Calu3 (cell line): Measurements from ENCODE around the gene CCBE1. TPM values are rescaled to one million over a fixed set of nuclear protein-coding genes. Genes with fewer than 3 reads are reported as not detected.

Experiments
- BruUV-seq: library from RNA; stranded (reverse); fragments of 400-500 nt; replicated peaks from 2 replicates; lab custom pipeline; 2021; lab: Mats Ljungman, UMichigan
- CTCF ChIA-PET: fragments of 300-600 bp; sonication (Branson Sonifier 250); formaldehyde crosslinking; loops from one replicate; lab custom pipeline; 2022; ENCODE audit warnings: antibody characterized with exemption; lab: Charles Lee
- DNase-seq: peaks from one replicate; pipeline ENCODE4 v3.0.0; 2022
- H3K27ac Mint-ChIP-seq: one replicate; pipeline ENCODE4 v1.8.0; 2022; ENCODE audit warnings: mixed read lengths; ENCODE audit not compliant: unreplicated experiment
- H3K27me3 Mint-ChIP-seq: one replicate; pipeline ENCODE4 v1.8.0; 2022; ENCODE audit warnings: mixed read lengths; ENCODE audit not compliant: unreplicated experiment
- H3K36me3 Mint-ChIP-seq: one replicate; pipeline ENCODE4 v1.8.0; 2022; ENCODE audit warnings: mild to moderate bottlenecking, moderate library complexity, mixed read lengths; ENCODE audit not compliant: insufficient read depth, unreplicated experiment
- H3K4me1 Mint-ChIP-seq: one replicate; pipeline ENCODE4 v1.8.0; 2022; ENCODE audit warnings: mild to moderate bottlenecking, low read depth, mixed read lengths; ENCODE audit not compliant: unreplicated experiment
- H3K4me3 Mint-ChIP-seq: one replicate; pipeline ENCODE4 v1.8.0; 2022; ENCODE audit warnings: mild to moderate bottlenecking, low read depth, moderate library complexity, mixed read lengths; ENCODE audit not compliant: unreplicated experiment
- H3K9me3 Mint-ChIP-seq: one replicate; pipeline ENCODE4 v1.8.0; 2022; ENCODE audit warnings: low read depth, mixed read lengths; ENCODE audit not compliant: unreplicated experiment
- CTCF ChIP-seq: fragments of 200-600 bp; IDR thresholded peaks from one replicate; pipeline ENCODE4 v1.8.0; 2022; ENCODE audit warnings: antibody characterized with exemption; ENCODE audit not compliant: unreplicated experiment
- intact Hi-C: fragments of 100-400 bp; cut with micrococcal nuclease; formaldehyde crosslinking; loops from one replicate; pipeline ENCODE4 v1.10.0; 2022; ENCODE audit not compliant: unreplicated experiment
- total RNA-seq: library from RNA; stranded (reverse); gene quantifications from 2 replicates; pipeline ENCODE4 v1.2.3, GENCODE V29; 2022

The CCBE1 gene
- total RNA-seq, 1 experiment from 2014 or later = 0.12 TPM

GRCh38 chr18:59419386-59419785 is 277.8 kb downstream of the CCBE1 start:
- no peak for DNase-seq
- no peak for TF ChIP-seq CTCF
- no peak overlapping the region for H3K4me3 Mint-ChIP-seq
- H3K27me3 Mint-ChIP-seq = peaks cover 93% of the 10 kb centered on the region
- CTCF ChIA-PET = no interaction called here
- intact Hi-C loops = no loop called here
- no peaks in the 10 kb centered on the region for H3K36me3 Mint-ChIP-seq
- H3K9me3 Mint-ChIP-seq = no peaks in the 10 kb centered on the region
- no TSS peak for BruUV-seq
- H3K4me1 Mint-ChIP-seq = no peaks in the 10 kb centered on the region
- H3K27ac Mint-ChIP-seq = no peak overlapping the region

GRCh38 chr18:59416818-59417217 is 280.4 kb downstream of the CCBE1 start:
- TF ChIP-seq CTCF = no peak
- no TSS peak for BruUV-seq
- Mint-ChIP-seq H3K36me3 (no peaks in the 10 kb centered on the region), H3K27ac (no peak overlapping the region), H3K9me3 (no peaks in the 10 kb centered on the region), H3K4me3 (no peak overlapping the region), H3K27me3 (peaks cover 95% of the 10 kb centered on the region), H3K4me1 (no peaks in the 10 kb centered on the region)
- intact Hi-C loops = no loop called here
- CTCF ChIA-PET = no interaction called here
- DNase-seq = no peak

- intact Hi-C loops = no loop called here
- H3K36me3 Mint-ChIP-seq = no peaks in the 10 kb centered on the region
- CTCF ChIA-PET = interaction anchor here (0.5 kb wide), 1 partner anchor 273 kb away, joined by 4 read pairs; no protein-coding TSS in a partner anchor
- peaks cover 79% of the 10 kb centered on the region for H3K27me3 Mint-ChIP-seq
- H3K27ac Mint-ChIP-seq = no peak overlapping the region
- H3K9me3 Mint-ChIP-seq = no peaks in the 10 kb centered on the region
- no peak overlapping the region for H3K4me3 Mint-ChIP-seq
- BruUV-seq = no TSS peak
- no peak for TF ChIP-seq CTCF
- no peaks in the 10 kb centered on the region for H3K4me1 Mint-ChIP-seq
- DNase-seq = no peak
These were observed 283.0 kb downstream of the CCBE1 start for GRCh38 chr18:59414111-59414653.

- no peak overlapping the region for H3K27ac Mint-ChIP-seq
- TF ChIP-seq CTCF = peak; percentile 98
- no peaks in the 10 kb centered on the region for H3K36me3 Mint-ChIP-seq
- no peaks in the 10 kb centered on the region for H3K4me1 Mint-ChIP-seq
- H3K27me3 Mint-ChIP-seq = no peaks in the 10 kb centered on the region
- H3K4me3 Mint-ChIP-seq = no peak overlapping the region
- peak; percentile 89 for DNase-seq
- H3K9me3 Mint-ChIP-seq = no peaks in the 10 kb centered on the region
- no TSS peak for BruUV-seq
- intact Hi-C loops = loop anchor here (2.0 kb wide), 3 partner anchors 94 to 318 kb away; no protein-coding TSS in a partner anchor
- CTCF ChIA-PET = interaction anchor here (0.5 to 2.2 kb wide), 24 partner anchors 8 to 634 kb away, joined by 3 to 117 read pairs (median 4); partner anchors contain the start of gene LMAN1
These were observed 294.7 kb downstream of the CCBE1 start for GRCh38 chr18:59402432-59403090.
